HG03378 (cell line): Measurements from ENCODE around the gene ST6GALNAC4.
"Not testable (repeated sequence)": the region's sequence is repeated elsewhere in the genome, so short reads cannot be mapped to it uniquely, and the experiment has no call there.

Experiments
- ATAC-seq: cut with Tn5 transposase; IDR thresholded peaks from one replicate; pipeline ENCODE4 v1.9.1; 2021; ENCODE audit warnings: mild to moderate bottlenecking, moderate library complexity; ENCODE audit not compliant: unreplicated experiment

The ST6GALNAC4 gene

GRCh38 chr9:127874301-127875221 lies 42.3 kb downstream of the ST6GALNAC4 start:
- no peak for ATAC-seq

- ATAC-seq: no peak
Measured at GRCh38 chr9:127873886-127874285, 43.0 kb downstream of the ST6GALNAC4 start.

DNA sequence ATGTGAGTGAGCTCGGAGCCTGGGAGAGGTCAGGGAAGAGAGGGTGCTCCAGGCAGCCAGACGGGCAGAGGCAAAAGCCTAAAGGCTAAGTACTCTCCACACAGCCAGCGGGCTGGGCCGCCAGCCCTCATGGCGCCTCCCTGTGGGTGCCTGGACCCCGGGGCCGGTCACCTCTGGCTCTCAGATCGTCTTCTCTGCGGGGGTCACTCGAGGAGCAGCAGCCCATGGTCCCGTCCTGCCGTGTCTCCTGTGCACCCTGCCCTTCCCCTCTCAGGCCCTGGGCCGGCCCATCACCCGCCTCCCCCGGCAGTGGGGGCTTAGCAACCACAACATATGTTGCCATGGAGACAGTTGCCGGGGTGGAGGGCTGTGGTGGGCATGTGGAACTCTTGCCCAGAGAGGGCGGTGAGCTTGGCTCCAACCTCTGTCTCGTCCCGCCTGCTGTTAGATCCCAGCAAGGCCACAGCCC lies 43.6 kb downstream of the ST6GALNAC4 start:
- no peak for ATAC-seq

GRCh38 chr9:127872369-127873222 lies 44.2 kb downstream of the ST6GALNAC4 start:
- ATAC-seq: no peak

DNA sequence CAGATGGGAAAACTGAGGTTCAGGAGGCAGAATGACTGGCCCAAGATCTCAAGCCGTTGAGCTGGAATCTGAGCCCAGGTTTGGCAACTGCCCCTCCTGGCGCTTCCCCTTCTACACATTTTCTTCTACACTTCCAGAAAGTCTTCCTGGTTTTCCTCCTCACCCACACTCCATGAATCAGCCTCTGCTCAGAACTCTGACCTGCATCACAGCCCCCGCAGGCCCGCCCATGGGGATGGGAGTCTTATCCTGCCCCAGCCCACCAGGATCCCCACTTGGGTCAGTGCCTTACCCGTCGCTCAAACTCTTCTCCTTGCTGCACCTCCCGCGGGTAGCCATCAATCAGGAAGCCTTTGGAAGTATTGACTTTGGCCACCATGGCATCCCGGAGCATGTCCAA lies 45.3 kb downstream of the ST6GALNAC4 start:
- ATAC-seq: no peak

DNA sequence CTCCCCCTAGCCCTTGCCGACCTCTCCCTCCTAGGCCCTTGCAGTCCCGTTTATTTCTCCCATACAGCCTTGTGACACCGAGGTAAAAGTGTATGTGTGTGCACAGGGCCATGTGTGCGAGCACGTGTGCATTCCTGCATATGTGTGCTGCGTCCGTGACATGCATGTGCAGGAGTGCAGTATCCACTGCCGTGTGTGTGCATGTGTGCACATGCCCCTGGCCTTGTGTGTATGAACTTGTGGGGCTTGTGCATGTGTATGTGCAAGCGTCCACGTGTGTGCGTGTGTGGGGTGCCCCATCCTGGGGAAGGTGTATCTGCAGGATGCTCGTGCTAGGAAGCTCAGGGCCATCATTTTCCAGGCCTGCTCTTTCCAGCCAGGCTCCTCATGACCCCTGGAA lies 46.0 kb downstream of the ST6GALNAC4 start:
- no peak for ATAC-seq

- ATAC-seq: not testable (repeated sequence)
Measured at GRCh38 chr9:127870153-127870491, 46.7 kb downstream of the ST6GALNAC4 start.

DNA sequence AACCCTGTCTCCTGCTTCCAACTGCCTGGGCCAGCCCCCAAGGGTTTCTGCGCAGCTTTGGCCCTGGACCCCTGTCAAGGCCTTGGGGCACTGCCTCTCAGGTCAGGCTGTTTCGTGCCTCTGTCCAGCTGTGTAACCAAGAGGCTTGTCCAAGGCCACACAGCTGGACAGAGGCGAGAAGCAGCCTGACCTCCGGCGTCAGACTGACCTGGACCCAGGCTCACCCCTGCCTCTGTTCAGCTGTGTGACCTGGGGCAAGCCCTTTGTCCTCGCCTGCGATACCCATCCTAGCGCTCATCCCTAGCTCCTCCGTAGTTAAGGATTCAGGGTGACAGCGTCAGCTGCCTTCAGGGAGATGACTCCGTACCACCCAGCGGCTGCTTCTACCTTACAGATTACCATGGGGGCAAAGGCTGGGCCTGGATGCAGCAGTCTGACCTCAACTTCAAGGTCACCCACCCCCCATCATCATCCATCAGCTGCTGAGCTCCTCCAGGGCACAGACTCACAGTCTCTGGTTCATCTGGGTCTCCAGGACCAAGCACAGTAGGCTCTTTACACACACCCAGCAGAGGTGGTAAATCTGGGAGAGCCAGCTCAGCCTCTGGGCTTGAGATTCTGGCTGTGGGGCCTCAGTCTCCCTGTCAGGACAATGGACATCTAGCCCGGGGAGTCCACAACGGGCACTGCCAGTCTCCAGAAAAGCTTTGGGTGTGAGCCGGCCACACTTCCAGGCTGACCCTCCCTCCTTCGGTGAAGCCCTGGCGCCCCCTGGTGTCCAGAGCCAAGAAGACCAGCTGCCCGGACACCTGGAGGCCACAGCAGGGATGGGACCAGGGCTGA lies 47.3 kb downstream of the ST6GALNAC4 start:
- ATAC-seq: no peak

DNA sequence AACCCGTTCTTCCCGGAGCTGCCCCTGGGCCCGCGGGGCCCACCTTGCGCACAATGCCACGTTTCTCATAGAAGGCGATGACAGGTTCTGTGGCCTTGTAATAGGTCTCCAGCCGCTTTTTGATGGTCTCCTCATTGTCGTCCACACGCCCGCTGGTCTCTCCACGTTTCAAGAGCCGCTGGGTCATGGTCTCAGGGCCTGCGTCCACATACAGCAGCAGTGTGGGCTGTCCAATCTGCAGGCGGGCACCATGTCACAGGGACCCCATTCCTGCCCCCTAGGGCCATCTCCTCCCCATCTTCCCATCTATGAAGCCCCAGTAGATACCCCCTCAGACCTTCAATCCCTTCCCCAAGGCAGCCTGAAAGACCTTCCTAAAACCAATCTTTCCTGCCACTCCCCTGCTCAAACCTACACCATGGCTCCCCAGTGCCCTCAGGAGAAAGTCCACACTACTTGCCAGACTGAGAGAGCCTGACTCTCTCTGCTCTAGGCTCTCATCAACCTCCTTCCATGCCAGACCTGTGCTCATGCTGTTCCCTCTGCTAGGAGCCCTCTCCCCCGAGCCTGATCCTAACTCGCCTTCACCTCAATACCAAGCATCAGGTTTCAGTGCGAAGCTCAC lies 48.5 kb downstream of the ST6GALNAC4 start:
- no peak for ATAC-seq

DNA sequence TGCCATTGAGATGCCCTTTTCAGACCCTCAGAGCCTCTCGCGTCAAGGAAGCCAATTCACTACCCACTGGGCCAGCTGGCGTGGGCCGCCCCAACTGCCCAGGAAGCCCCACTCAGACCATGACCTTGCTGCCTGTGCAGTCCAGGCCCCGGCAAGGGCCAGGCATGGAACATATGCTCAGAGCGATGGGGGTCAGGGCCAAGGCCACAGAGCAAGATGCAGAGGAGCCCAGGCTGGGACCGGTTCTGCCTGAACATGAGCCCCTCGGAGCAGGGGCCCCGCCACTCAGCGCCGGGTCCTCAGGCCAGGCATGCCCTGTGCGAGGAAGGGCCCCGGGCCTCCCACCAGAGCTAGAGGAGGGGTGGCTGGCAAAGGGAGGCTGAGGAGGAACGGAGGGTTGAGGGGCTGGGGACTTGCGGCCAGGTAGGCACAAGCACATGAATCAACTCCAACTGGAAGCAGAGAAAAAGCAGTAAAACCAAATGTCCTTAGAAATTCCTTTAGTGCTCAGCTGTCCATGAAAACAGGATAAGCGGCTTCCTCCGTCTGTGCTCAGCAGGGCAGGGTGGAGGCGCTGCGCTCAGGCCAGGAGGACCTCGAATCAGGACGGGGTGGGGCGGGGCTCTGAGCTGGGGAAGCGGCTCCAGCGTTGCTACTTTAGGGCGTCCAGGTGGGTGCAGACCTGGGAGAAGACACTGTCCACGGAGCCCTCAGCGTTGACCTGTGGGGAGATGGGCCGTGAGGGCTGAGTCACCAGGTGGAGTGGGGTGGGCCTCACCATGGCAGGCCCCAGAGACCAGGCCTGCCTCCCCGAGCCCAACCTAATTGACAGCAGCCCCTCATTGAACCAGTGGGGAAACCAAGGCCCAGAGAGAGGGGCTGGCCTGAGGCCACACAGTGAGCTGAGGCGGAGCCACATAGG lies 49.2 kb downstream of the ST6GALNAC4 start:
- ATAC-seq: no peak

- ATAC-seq: no peak
Measured at GRCh38 chr9:127866535-127866934, 50.3 kb downstream of the ST6GALNAC4 start.

DNA sequence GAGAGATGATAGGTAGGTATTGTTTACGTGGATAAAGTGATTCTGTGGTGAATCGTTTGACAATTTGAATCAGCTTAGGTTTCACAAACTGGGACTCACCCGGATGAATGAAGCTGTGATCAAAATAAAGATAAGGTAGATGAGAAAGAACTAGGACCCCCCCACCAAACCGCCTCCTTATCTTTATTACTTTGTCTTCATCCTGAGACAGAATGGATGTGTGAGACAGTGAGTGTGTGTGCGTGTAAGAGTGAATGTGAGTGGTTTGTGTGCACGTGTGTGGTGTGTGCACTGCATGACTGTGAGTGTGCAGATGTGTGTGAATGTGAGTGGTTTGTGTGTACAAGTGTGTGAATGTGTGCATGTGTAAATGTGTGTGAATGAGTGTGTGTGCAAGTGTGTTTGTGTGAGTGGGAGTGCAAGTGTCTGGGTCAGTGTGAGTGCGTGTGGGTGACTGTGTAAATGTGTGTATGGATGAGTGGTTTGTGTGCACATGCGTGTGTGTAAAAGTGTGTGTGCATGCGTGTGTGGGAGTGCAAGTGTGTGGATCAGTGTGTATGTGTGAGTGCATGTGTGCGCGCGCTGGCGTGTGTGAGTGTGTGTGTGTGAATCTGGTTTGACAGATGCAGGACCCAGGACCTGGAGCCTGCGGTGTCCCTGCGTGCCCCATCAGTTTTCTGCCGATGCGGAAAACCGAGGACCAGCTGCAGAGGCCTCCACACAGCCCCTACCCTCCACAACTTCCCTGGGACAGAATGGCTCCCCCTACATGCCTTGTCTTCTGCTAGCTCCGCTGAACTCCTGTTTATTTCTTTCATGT lies 51.0 kb downstream of the ST6GALNAC4 start:
- no peak for ATAC-seq

DNA sequence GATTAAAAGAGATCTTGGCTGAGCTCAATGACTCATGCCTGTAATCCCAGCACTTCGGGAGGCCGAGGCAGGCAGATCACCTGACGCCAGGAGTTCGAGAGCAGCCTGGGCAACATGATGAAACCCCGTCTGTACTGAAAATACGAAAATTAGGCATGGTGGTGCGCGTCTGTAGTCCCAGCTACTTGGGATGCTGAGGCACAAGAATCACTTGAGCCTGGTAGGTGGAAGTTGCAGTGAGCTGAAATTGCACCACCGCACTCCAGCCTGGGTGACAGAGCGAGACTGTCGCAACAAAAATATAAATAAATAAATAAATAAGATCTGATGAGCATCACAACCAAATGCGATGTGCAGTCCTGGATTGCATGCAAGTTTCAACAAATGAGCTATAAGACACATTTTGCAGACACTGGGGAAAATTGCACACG lies 53.6 kb downstream of the ST6GALNAC4 start:
- no peak for ATAC-seq

- ATAC-seq: no peak
Measured at GRCh38 chr9:127862075-127863011, 54.5 kb downstream of the ST6GALNAC4 start.

GRCh38 chr9:127860779-127861178 lies 56.1 kb downstream of the ST6GALNAC4 start:
- ATAC-seq: no peak

DNA sequence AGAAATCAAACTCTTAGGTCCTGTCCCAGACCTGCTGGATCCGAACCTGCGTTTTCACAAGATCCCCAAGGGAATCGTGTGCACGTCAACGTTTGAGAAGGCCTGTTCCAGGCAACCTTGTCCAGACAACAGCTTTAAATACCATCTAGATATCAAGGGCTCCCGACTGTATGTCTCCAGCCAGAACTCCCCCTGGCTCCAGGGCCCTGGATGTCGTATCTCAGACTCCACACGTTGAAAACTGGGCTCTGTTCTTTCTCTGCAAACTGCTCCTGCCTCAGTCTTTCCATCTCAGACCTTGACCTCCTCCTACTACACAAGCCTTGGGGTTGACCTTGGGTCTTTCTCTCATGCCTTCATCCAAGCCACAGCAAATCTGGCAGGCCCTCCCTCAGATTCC lies 56.6 kb downstream of the ST6GALNAC4 start:
- ATAC-seq: no peak

DNA sequence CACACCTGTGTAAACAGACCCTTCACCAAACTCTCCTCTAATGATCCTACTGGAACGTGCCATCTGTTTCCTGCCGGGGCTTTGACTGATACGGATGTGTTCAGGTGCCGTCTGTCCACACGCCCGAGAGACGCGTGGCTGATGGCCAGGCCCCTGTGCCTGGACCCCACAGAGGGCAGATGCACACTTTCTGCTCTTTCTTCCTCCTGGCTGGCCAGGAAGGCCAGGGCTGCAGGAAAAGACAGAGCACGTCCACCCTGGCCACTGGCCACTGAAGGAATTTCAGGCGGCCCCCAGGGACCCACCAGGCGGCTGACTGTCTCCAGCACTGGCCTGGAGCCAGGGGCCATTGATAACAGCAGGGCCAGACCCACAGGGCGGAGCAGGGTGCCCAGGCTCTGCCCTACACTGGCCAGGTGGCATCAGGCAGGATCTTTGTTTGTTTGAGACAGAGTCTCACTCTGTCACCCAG lies 58.8 kb downstream of the ST6GALNAC4 start:
- ATAC-seq: no peak
